Globus pallidus (tissue), 1 donor: ENCODE results near the gene RCBTB1.
A peak's percentile ranks its signal among the peaks of the same experiment; 100 is the strongest.

Experiments
- DNase-seq: peaks from one replicate; pipeline ENCODE4 v3.0.0-alpha.2; 2015; ENCODE audit warnings: low spot score

The RCBTB1 gene

GRCh38 chr13:49559006-49559405 lies 26.4 kb downstream of the RCBTB1 start:
- no peak for DNase-seq

- no peak for DNase-seq
These were observed 31.0 kb downstream of the RCBTB1 start for GRCh38 chr13:49554387-49554786.

DNA sequence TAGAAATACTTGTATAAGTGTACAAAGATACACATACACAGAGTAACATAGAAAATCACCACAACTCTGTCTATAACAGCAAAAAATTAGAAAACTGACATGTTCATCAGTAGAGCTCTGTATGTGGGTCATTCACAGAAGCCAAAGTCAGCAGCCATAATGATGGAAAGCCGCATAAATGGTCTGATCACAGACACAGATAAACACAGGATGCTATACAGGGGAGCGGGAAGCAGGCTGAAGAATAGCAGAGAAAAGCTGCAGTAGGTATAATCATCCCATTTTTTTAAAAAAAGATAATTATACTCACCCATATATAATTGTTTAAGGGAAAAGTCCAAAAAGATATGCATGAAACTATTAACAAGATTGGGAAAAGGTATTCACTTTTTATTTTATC lies 31.5 kb downstream of the RCBTB1 start:
- no peak for DNase-seq

GRCh38 chr13:49550942-49551644 lies 34.3 kb downstream of the RCBTB1 start:
- no peak for DNase-seq

DNA sequence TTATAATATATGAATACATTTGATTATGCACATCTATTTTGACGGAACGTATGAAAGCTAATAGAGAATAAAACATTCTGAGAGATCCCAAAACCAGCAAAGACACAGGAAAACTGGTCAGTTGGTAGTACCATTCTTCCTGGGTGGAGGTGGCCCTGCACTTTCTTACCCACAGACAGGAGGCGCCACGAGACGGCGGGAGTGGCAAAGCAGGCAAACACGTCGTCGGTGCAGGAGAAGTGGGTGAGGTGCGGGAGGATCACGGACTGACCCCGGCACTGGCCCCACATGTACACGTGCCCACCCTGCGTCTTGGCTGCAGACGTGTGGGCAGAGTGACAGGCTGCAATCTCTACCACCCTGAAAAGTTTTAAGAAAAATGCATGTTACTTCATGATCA lies 36.1 kb downstream of the RCBTB1 start:
- DNase-seq, result no peak

DNA sequence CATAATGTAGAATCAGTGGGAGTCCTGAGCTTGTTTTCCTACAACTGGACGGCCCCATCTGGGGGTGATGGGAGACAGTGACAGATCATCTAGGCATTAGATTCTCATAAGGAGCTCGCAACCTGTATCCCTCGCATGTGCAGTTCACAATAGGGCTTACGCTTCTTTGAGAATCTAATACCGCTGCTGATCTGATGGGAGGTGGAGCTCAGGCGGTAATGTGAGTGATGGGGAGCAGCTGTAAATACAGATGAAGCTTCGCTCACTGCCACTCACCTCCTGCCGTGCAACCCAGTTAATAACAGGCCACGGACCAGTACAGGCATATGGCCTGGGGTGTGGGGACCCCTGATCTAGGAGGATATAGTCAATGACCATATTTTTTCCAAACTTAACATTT lies 38.8 kb downstream of the RCBTB1 start:
- DNase-seq, result no peak

GRCh38 chr13:49545661-49546060 lies 39.7 kb downstream of the RCBTB1 start:
- no peak for DNase-seq

DNA sequence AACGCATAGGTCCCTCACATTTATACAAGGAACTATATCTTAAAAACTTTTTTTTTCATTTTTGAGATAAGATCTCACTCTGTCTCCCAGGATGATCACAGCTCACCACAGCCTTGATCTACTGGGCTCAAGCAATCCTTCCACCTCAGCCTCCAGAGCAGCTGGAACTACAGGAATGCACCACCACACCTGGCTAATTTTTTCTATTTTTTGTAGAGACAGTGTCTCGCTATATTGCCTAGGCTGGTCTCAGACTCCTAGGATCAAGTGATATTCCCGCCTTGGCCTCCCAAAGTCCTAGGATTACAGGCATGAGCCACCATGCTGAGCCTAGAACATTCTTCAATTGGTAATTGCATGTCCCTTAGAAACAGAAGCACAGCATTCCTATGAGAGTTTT lies 41.7 kb downstream of the RCBTB1 start:
- no peak for DNase-seq

GRCh38 chr13:49540552-49540951 lies 44.8 kb downstream of the RCBTB1 start:
- no peak for DNase-seq

DNA sequence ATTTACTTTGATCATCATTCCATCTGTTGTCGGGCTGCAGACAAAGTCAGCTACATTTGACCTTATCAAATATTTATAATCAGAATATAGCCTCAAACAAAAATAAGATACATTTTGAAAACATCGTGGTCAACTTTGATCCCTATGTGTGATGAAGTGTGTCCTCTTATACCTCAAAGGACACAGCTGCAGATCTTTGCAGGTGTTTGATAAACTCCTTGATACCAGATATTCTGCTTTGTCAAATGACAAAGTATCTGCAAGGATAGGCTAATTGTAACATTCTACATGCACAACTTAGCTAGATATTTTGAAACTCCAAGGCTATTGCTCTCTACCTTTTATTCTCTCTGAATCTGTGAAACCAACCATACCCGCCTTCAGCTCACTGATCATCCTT lies 45.6 kb downstream of the RCBTB1 start:
- no peak for DNase-seq

GRCh38 chr13:49539313-49539712 lies 46.0 kb downstream of the RCBTB1 start:
- DNase-seq, result no peak

- no peak for DNase-seq
These were observed 47.0 kb downstream of the RCBTB1 start for GRCh38 chr13:49538404-49538803.

GRCh38 chr13:49536144-49536873 lies 49.0 kb downstream of the RCBTB1 start:
- DNase-seq, result peak; percentile 58

DNA sequence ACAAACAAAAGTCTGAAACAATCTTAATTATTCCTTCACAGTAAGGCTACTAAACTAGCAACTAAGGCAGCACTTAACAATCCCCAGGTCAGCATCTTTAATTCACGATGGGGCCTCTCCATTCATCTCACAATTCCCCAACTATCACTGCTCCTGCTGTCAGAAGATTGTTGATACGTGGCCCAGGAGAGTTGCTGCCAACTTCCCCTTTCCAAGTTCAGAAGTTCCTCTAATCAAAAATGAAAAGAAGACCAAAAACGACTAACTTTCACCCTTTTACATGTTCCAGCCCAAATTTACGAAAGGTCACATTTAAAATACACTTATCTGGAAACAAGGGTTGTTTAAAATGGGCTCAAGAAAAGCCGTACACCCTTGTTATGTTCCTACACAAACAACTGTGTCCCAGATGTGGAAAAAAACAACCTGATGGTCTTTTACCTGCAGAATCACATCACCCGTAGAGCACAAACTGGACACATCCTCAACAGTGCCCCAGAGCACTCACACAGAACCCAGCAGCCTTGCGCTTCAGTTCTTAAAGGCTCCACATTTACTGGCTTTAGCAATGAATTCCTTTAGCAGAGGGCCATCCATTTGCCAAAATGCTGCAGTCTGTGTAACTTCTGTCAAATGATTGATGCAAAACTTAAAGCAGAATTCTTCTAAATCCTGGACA lies 51.6 kb downstream of the RCBTB1 start:
- DNase-seq, result no peak

DNA sequence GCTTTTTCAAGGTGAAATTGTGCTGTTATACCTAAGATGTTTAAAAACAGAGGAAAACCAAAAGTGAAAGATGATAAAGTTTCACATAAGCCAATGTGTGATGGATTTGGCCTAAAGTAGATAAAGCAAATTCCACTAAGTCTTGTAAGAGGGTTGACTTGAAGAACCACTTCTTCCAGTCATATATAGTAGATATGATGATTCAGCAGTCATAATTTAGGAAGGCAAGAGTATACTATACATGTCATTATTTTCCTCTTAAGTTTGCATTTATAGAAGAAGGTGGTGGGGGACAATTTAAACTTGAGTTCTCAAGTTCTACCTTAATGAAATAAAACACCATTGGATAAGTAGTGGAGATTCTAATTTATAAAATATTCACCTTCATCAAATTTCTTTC lies 52.3 kb downstream of the RCBTB1 start:
- DNase-seq, result no peak

DNA sequence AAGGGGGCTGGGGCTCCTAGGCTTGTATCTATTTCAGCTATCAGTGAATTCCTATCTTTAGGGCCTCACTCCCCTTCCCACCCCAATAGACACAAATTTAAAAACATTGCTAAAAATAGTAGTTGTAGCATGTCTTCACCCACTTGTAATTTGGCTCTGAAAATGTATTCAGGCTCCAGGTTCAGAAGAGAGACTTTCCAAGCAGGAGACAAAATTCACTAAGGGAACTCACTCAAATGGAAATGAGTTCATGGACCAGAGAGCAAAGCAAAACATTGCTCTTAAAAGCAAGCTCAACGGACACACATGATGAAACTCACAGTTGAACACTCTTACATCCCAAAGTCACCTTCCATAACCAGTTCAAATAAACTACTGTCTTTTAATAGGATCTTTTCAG lies 52.8 kb downstream of the RCBTB1 start:
- no peak for DNase-seq

DNA sequence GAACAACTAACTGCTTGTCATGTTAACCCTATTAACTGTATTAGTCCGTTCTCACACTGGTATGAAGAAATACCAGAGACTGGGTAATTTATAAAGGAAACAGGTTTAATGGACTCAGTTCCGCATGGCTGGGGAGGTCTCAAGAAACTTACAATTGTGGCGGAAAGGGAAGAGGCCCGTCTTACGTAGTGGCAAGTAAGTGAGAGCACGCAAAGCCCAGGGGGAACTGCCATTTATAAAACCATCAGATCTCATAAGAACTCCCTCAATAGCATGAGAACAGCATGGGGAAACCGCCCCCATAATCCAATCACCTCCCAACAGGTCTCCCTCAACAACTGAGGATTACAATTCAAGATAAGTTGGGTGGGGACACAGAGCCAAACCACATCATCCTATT lies 54.9 kb downstream of the RCBTB1 start:
- DNase-seq, result peak; percentile 56

GRCh38 chr13:49528161-49528560 lies 57.2 kb downstream of the RCBTB1 start:
- DNase-seq, result no peak

DNA sequence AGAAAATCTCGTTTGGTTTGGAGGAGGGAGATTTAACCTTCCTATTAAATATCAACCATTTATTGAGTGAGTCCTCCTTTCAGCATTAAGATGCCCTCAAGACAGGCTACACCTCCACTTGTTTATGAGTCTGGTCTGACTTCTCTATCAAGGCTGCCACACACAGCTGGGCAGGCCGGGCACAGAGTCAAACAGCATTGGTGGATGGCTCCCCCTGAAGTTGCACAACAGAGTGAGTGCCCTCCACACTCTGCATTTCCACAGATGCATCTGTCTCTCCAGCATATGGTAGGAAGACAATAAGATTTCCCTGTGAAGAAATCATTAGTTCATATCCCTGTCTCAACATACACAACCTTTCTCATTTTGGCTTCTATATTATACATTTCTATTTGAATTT lies 58.2 kb downstream of the RCBTB1 start:
- peak; percentile 58 for DNase-seq

GRCh38 chr13:49524740-49525501 lies 60.4 kb downstream of the RCBTB1 start:
- no peak for DNase-seq

GRCh38 chr13:49521224-49521623 lies 64.1 kb downstream of the RCBTB1 start:
- no peak for DNase-seq

GRCh38 chr13:49517461-49517860 lies 67.9 kb downstream of the RCBTB1 start:
- peak; percentile 55 for DNase-seq
